HL-60/S4 treated with retinoic acid at 250 ng/mL for 4 days and 3 days (cell line): ENCODE measurements around the gene SOX2.
"Not testable (repeated sequence)": the region's sequence is repeated elsewhere in the genome, so short reads cannot be mapped to it uniquely, and the experiment has no call there.

Source experiments
- in situ Hi-C: fragments of 300-500 bp; cut with MboI; formaldehyde crosslinking; loops from 2 replicates; pipeline ENCODE4 v1.7.0; 2022; ENCODE audit warnings: low sequenced_read_pairs

SOX2 gene

DNA sequence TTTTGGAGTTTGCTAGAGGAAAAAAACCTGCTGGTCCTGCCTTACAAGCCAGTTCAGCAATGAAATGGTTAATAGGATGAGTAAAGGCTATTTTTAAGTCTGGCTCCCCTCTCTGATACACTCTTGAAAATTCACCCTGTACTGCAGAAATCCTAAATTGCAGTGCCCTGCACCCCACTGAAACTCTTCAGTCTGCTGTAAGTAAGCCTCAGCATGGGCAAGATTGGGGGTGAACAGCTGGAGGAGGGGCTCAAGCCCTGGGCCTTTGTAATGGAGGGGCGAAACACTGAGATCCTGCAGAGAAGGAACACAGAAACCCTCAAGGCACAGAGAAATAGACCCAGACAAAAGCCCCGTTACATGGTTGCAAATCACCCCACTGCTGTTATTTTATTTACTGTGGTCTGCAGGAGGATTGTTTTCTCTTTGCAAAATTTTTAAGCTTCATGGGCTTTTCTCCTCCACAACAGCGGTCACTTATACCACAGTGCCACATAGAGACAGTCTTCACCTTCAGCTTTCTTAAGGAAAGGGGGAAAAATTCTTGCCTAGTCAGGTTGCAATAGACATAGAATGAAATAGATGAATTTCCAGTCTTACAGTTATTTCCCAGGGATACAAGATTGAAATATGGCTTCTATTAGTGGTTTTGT lies 45.0 kb downstream of the SOX2 start:
- in situ Hi-C loops, result no loop called here

DNA sequence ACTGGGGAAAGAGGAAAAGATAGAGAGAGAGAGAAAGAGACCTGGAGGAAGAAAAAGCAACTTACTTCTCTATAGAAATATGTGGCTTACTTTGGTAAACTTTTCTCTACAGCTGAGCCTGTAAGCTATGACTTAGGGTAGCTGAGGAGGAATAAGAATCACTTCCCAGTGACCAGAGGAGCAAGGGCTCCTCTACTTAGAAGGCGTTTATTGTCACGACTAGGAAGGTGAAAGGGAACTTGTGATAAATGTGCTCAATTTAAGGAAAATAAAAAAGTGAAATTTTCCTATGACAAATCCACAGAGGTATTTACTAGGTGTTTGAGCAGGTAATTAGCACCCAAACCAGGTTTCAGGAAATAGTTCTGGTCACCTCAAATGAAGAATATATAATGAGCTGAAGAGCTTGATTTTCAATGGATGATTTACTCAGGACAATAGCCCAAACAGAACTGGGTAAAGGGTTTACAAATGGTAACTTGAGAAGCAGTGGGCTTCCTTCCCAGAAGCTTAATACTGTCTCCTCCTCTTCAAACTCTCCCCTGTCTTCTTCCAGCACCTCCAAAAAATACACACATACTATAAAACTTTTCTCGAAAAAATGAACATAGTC lies 46.1 kb downstream of the SOX2 start:
- in situ Hi-C loops, result no loop called here

DNA sequence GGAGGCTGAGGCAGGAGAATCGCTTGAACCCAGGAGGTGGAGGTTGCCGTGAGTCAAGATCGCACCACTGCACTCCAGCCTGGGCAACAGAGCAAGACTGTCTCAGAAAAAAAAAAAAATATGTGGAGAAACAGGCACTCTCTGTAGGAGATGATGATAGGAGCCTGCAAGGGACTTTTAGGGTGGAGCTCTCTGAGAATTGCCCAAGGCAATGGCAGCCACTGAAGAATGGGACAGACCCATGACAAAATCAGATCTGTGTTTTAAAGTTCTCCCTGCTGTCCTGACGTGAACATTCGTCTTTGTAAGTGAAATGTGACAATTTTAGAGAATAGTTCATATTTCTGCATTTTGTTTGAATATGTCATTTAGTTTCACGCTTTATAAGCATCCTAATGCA lies 50.2 kb downstream of the SOX2 start:
- in situ Hi-C loops, result no loop called here

DNA sequence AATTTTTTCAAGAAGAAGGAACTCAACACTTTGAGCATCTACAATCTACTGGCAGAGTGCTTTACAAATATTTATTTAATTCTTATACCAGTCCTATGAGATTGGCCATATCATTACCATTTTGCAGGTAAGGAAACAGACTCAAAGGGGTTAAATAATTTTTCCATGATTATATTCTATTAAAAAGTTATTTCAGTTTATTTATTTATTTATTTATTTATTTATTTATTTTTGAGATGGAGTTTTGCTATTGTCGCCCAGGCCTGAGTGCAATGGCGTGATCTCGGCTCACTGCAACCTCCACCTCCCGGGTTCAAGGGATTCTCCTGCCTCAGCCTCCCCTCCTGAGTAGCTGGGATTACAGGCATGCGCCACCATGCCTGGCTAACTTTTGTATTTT lies 52.3 kb downstream of the SOX2 start:
- in situ Hi-C loops, result not testable (repeated sequence)
